HG03460 (cell line): Measurements from ENCODE around the gene ZSWIM9.
A peak's percentile ranks its signal among the peaks of the same experiment; 100 is the strongest.

Experiments used
- ATAC-seq: cut with Tn5 transposase; IDR thresholded peaks from one replicate; pipeline ENCODE4 v1.9.1; 2021; ENCODE audit not compliant: unreplicated experiment

The ZSWIM9 gene

GRCh38 chr19:48169939-48170803, at the start of gene ZSWIM9, which contains the start of gene LIG1:
Gene ZSWIM9, plus strand, starts transcription at chr19:48170680. Its CDS starts 1,123 bp downstream, at chr19:48171803.
Gene LIG1, minus strand, starts transcription at chr19:48170344. Its CDS starts 4,778 bp downstream, at chr19:48165566.
- ATAC-seq, result peak; percentile 76

DNA sequence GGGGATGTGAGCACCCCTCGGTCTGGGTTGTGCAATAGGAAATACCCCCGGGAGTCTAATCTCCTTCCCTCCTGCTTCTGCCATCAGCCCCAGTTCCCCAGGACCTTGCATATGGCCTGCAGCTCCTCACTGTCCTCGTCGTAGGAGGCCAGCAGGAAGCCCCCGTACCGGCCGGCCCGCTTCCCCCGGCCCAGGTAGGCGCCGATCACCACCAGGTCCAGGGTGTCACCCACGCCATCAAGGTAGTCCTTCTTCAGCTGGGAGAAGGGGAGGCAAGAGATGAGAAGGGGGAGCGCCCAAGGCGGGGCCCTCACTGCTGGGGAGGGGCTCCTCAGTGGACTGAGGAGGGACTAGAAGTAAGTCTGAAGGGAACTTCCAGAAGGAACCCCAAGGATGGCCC, 49.4 kb upstream of the ZSWIM9 start:
- no peak for ATAC-seq

DNA sequence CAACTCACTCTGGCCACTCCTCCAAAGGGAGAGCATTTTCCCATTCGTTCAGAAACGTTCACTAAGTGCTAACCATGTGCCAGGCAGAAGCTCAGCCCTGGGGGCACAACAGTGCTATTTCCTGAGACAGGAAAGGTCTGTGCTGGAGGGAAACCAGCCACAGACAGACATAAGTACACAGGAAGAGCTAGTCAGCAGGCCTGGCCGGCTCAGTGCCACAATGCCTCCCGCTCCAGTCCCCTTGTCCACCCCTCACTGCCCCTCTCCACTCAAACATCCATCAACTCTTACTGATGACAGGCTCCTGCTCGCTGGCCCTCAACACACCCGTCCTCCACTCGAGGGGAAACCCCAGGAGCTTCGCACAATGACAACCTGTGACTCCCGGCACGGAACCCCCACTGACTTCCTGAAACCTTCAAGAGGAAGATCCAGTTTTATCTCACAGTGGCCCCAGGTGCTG, 48.5 kb upstream of the ZSWIM9 start:
- ATAC-seq, result no peak

GRCh38 chr19:48122421-48122820, 48.1 kb upstream of the ZSWIM9 start:
- ATAC-seq, result no peak

- ATAC-seq, result no peak
Observed at GRCh38 chr19:48123907-48124651, 46.4 kb upstream of the ZSWIM9 start.

- ATAC-seq, result no peak
Observed at GRCh38 chr19:48127561-48127960, 42.9 kb upstream of the ZSWIM9 start.

DNA sequence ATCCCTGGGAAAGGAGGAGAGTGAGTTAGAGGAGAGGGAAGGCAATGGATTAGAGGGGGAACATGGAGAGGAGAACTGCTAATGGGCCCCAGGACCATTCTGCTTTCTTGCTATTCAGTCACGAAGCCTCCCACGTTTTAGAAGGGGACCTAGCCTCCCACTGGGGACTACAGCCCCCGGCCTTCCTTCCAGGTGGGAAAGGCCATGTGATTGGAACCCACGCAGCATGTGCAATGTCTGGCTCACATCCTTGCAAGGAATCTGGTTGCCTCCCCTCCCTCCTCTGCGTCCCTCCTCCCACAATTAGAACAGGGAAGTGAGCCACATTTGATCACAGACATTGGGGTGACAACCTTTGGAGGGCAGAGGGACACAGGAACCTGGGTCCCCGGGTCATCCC, 37.4 kb upstream of the ZSWIM9 start:
- ATAC-seq, result no peak

DNA sequence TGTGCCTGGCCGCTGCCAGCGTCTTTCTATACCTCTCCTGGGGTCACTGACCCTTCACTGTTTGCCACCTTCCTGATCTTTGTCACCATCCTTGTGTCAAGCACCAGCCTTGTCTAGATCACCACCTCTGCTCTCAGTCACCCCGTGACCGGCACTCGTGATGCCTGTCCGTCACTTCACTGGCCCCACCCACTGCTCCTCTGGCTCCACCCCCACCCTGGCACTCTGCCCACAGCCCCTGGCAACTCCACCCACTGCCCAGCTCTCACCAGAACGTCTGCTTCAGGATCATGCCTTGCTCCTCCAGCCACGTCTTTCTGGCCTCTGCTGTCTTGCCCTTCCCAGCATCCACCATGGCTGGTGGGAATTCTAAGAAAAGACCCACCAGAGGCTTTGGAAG, 35.1 kb upstream of the ZSWIM9 start:
- no peak for ATAC-seq

DNA sequence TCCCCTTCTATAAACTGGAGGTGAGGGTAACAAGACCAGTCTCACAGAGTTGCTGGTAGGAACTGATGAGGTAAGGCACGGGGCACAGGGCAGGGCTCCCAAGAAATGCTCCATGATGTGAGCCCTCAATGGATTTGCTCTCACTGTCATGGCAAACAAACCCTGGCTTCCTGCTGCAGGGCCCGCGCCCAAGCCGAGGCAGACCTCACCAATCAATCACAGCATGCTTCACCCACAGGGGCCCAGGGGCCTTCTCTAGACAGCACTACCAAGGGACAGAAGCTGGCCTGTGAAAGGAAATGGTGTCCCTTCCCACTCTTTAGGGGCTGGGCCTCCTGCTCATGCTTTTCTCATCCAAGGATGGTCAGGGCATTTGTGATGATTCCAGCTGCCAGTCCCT, 33.9 kb upstream of the ZSWIM9 start:
- ATAC-seq, result no peak

DNA sequence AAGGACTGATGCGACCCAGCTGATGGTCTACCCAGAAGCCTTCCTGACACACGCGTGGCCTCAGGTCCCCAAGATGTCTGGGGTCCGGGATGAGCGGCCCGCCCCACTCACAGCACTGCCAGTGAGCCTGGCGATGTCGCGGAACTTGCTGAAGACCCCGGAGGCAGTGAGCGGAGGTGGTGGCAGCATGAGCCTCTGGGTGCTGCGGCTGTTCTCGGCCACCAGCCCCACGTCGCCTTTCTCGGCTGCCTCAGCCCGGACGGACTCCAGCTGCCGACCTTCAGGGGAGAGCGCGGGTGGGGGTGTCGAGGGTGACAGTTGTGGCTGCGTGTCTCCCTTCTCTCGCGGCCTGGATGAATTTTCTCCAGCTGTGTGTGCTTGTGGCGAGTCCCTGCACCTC, 33.1 kb upstream of the ZSWIM9 start:
- ATAC-seq, result no peak

GRCh38 chr19:48139053-48139452, 31.4 kb upstream of the ZSWIM9 start:
- ATAC-seq, result no peak

DNA sequence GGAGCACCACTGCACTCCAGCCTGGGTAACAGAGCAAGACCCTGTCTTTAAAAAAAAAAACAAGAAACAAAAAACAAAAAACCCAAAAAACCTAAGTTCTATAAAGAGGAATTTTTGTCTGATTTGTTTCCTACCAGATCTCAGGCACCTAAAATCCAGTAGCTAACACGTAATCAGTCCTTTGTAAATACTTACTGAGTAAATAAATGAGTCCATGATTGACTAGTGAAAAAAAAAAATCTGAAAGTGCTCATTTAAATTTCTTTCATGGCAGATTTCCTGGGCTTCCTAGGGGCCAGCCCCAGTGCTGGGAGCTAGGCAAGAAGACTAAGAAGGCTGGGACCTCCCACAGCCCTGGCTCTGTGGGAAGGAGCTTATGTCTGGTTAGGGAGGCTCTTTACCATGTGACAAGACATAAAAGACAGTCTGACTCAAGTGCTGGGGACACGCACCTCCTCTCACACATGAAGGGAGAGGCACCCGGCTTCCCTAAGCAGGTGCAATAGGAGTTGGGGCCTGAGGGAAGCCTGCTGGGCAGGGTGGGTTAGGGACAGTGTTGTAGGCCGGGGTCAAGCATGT, 22.8 kb upstream of the ZSWIM9 start:
- no peak for ATAC-seq

DNA sequence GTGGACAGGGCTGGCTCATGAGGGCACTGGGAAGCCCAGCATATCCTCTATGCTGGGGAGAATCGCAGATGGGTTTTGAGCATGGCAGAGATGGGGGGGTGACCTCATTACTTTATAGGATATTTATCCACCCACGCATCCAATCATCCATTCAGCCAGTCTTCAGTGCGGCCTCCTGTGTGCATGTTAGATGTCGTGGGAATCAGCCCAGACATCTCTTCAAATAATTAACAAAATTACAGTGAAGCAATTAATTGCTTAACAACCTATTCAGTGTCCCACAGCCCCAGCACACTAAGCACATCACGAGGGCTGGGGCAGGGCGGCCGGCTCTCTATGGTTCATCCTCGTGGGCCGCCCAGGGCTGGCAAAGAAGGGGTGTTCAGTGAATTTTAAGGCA, 21.9 kb upstream of the ZSWIM9 start:
- ATAC-seq, result no peak

- no peak for ATAC-seq
Observed at GRCh38 chr19:48149430-48149829, 21.1 kb upstream of the ZSWIM9 start.

GRCh38 chr19:48152551-48152950, 17.9 kb upstream of the ZSWIM9 start:
- ATAC-seq, result no peak

GRCh38 chr19:48154003-48154402, 16.5 kb upstream of the ZSWIM9 start:
- no peak for ATAC-seq

GRCh38 chr19:48158210-48158790, 12.2 kb upstream of the ZSWIM9 start:
- no peak for ATAC-seq

- ATAC-seq, result no peak
Observed at GRCh38 chr19:48168689-48169088, 1.8 kb upstream of the ZSWIM9 start.

DNA sequence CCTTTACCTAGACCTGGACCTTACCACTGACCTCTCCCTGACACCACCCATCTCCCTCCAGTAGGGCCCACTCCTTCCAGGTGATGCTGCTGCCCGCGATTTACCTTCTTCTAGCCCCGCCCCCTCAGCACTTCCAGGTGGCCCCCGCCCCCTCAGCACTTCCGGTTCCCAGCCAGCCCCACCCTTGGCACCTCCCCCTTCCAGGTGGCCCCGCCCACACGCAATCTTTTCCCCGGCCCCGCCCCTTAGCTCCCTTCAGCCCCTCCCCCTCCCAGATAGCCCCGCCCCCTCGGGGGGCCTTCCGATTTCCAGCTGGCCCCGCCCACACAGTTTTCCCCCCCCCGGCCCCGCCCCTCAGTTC, 922 bp upstream of the ZSWIM9 start:
- ATAC-seq, result no peak

DNA sequence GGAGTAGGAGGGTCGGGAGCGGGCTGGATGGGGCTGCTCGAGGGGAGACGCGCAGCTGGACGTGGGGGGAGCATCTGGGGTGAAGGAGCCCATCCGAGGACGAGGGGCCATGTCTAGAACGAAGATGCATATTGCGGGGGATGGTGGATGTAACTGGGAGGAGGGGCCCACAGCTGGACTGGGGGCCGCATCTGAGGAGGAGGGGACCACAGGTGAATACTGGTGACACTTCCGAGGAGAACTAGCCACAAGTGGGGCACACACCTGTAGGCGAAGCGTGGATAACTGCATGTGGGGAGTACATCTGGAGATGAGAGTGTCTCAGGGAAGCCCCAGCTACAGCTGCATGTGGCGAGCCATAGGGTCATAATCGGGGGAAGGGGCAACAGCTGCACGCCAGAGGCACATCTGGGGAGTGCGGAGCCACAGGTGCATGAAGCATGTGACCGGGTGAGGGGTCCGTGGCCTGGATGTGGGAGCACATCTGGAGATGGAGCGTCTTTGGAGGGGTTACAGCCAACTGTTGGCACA, 402 bp downstream of the ZSWIM9 start:
- no peak for ATAC-seq

GRCh38 chr19:48171710-48172109, 1.2 kb downstream of the ZSWIM9 start:
- no peak for ATAC-seq
